ENCODE results near the gene IL17B. TPM values are rescaled to one million over a fixed set of nuclear protein-coding genes. Genes with fewer than 3 reads are reported as not detected.

Gene IL17B
- total RNA-seq, 1 experiment from 2014 or later: not detected

DNA sequence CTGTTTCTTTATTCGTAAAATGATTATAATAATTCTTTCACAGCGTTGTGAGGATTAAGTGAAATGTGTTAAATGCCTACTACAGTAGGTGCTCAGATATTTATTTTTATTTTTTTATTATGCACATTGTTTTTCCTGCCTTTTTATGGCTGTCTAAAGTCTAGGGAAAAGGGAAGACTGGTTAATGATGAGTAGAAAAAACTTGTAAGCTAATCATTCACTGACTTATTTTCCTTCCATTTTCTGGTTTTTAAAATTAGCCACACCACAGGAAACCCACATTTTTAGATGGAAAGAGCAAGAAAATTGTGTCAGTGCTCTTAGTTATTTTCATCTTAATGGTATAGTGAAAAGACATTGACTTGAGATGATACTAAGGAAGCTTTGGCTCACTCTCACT, 25.2 kb downstream of the IL17B start:
- H3K18ac ChIP-seq (ENCODE audit: insufficient read length, low read depth, low read length): no peak overlapping the region
- Mint-ChIP-seq H3K9me3 (no peaks in the 10 kb centered on the region), H3K27ac (no peak overlapping the region), H3K27me3 (ENCODE audit: low read depth) (peaks cover under 1% of the 10 kb centered on the region; the same call in 1 of the 2 replicates), H3K4me3 (no peak overlapping the region), H3K4me1 (peaks cover 14 to 15% of the 10 kb centered on the region in 2 experiments), H3K36me3 (ENCODE audit: insufficient read depth in 1 of 3, low read depth in 3 of 3) (peaks cover 26 to 69% (median 54%) of the 10 kb centered on the region in 3 experiments; a peak in 6 of 7 replicates)
- H3K27me3 ChIP-seq (ENCODE audit: insufficient read depth, low read length): no peaks in the 10 kb centered on the region
- TF ChIP-seq, protein P1, sequence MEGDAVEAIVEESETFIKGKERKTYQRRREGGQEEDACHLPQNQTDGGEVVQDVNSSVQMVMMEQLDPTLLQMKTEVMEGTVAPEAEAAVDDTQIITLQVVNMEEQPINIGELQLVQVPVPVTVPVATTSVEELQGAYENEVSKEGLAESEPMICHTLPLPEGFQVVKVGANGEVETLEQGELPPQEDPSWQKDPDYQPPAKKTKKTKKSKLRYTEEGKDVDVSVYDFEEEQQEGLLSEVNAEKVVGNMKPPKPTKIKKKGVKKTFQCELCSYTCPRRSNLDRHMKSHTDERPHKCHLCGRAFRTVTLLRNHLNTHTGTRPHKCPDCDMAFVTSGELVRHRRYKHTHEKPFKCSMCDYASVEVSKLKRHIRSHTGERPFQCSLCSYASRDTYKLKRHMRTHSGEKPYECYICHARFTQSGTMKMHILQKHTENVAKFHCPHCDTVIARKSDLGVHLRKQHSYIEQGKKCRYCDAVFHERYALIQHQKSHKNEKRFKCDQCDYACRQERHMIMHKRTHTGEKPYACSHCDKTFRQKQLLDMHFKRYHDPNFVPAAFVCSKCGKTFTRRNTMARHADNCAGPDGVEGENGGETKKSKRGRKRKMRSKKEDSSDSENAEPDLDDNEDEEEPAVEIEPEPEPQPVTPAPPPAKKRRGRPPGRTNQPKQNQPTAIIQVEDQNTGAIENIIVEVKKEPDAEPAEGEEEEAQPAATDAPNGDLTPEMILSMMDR (conservative IDR thresholded peaks at IDR 0.05): no peak
- no peaks in the 10 kb centered on the region for H3K79me2 ChIP-seq (ENCODE audit: insufficient read depth, low read length)
- no peak overlapping the region for H4K5ac ChIP-seq (ENCODE audit: insufficient read length, low read depth, low read length)
- peaks cover 4% of the 10 kb centered on the region for H3K23me2 ChIP-seq (ENCODE audit: insufficient read length, low read depth, low read length, poor library complexity, severe bottlenecking)
- H3K4me2 ChIP-seq (ENCODE audit: insufficient read depth, insufficient read length, low read length): no peak overlapping the region
- H4K8ac ChIP-seq (replicated peaks; ENCODE audit: insufficient read length, low read depth, low read length): no peak overlapping the region
- H3K9ac ChIP-seq (ENCODE audit: extremely low read depth, insufficient read length, low read length): no peak overlapping the region
- H3K4ac ChIP-seq (ENCODE audit: low read depth, low read length): no peak overlapping the region
- H2BK120ac ChIP-seq (ENCODE audit: low read depth, low read length, poor library complexity, severe bottlenecking): no peak overlapping the region
- no peak overlapping the region for H4K91ac ChIP-seq (ENCODE audit: insufficient read length, low read depth, low read length)
- no peak overlapping the region for H2BK15ac ChIP-seq (ENCODE audit: low read depth, low read length)
- no peak overlapping the region for H2AFZ ChIP-seq (ENCODE audit: low read length)
- no CpG with 5 or more reads among the region's 2 CpGs for WGBS (ENCODE audit: extremely low coverage, insufficient read length, low lambda C conversion rate)
- no peak overlapping the region for H3K56ac ChIP-seq (ENCODE audit: insufficient read length, low read depth, low read length)
- H2AK5ac ChIP-seq (ENCODE audit: insufficient read length, low read length): no peak overlapping the region
- H3K9me3 ChIP-seq (ENCODE audit: control insufficient read depth, low read depth, low read length): no peaks in the 10 kb centered on the region
- no peak overlapping the region for H3K27ac ChIP-seq (ENCODE audit: insufficient read length, low read depth, low read length)
- no peak overlapping the region for H2BK20ac ChIP-seq (ENCODE audit: low read depth, low read length, poor library complexity, severe bottlenecking)
- no peak overlapping the region for H3T11ph ChIP-seq (ENCODE audit: low read length)
- no peak overlapping the region for H3K14ac ChIP-seq (ENCODE audit: insufficient read depth, low read length)
- H3K4me1 ChIP-seq (ENCODE audit: insufficient read depth, low read length): no peaks in the 10 kb centered on the region; the same call in 1 of the 2 replicates
- no peak for DNase-seq
- no peak overlapping the region for H2BK5ac ChIP-seq (ENCODE audit: insufficient read length, low read length)
- no peaks in the 10 kb centered on the region for H3K79me1 ChIP-seq (ENCODE audit: insufficient read depth, low read depth, low read length, poor library complexity, severe bottlenecking)
- no peak overlapping the region for H3K23ac ChIP-seq (ENCODE audit: insufficient read length, low read depth, low read length)
- H2BK12ac ChIP-seq (ENCODE audit: insufficient read length, low read depth, low read length): no peak overlapping the region
- H4K20me1 ChIP-seq (ENCODE audit: control insufficient read depth, insufficient read depth, insufficient read length): no peaks in the 10 kb centered on the region

Measured in H9 (cell line).